Psoas muscle (tissue), 8 donors: ENCODE results near the gene ORM1. TPM values are rescaled to one million over a fixed set of nuclear protein-coding genes. Genes with fewer than 3 reads are reported as not detected.
"Not testable (repeated sequence)": the region's sequence is repeated elsewhere in the genome, so short reads cannot be mapped to it uniquely, and the experiment has no call there.

Experiments used
- ATAC-seq, 4 donors: fragments of 200-7000 bp; cut with Tn5 transposase; one replicate each; pipeline ENCODE4 v1.9.1; 2020; ENCODE audit warnings: moderate library complexity in 3 of 4, mild to moderate bottlenecking in 2 of 4
- DNase-seq, 2 donors: peaks; one replicate each; pipeline ENCODE4 v3.0.0-alpha.2; 2020
- H3K27ac ChIP-seq: fragments of 200-600 bp; one replicate; pipeline ENCODE4 v1.8.0; 2022
- H3K27me3 ChIP-seq, 3 donors: fragments of 200-600 bp in 1 of 3; one replicate each; pipeline versions ENCODE4 v1.6.1 to v1.8.0; 2013 to 2022; ENCODE audit warnings: low read length in 2 of 3, mild to moderate bottlenecking in 2 of 3, moderate library complexity in 1 of 3; ENCODE audit not compliant: insufficient read depth in 3 of 3
- H3K36me3 ChIP-seq, 2 donors: fragments of 200-600 bp in 1 of 2; one replicate each; pipeline versions ENCODE4 v1.6.1 to v1.8.0; 2013 to 2022; ENCODE audit warnings: low read depth in 1 of 2, mild to moderate bottlenecking in 1 of 2, moderate library complexity in 1 of 2; ENCODE audit not compliant: insufficient read depth in 1 of 2
- H3K4me1 ChIP-seq: fragments of 200-600 bp; one replicate; pipeline ENCODE4 v1.8.0; 2022
- H3K4me3 ChIP-seq: fragments of 200-600 bp; one replicate; pipeline ENCODE4 v1.8.0; 2022; ENCODE audit warnings: mild to moderate bottlenecking
- H3K9me3 ChIP-seq: fragments of 200-600 bp; one replicate; pipeline ENCODE4 v1.8.0; 2022
- whole genome bisulfite sequencing, 3 donors: extraction: QIAGEN DNeasy Blood & Tissue Kit; methylation state at CpG; one replicate each; pipeline versions ENCODE4 v1.1.6 to v1.1.7; 2013; 5-methylcytosine and 5-hydroxymethylcytosine counted together
- intact Hi-C, 2 donors: fragments of 100-400 bp; cut with DNase I; formaldehyde crosslinking; loops; one replicate each; pipeline versions ENCODE4 v1.11.0 to v1.14.2; 2022
- polyA plus RNA-seq, 3 donors: library from polyadenylated mRNA; stranded (reverse); fragments of 200-250 nt; gene quantifications; one replicate each; pipeline ENCODE4 v1.2.3, GENCODE V29; 2013
- total RNA-seq, 4 donors: library from RNA; stranded (reverse); fragmentation: NEBNext Ultra II Directional in 2 of 4; extraction: Animal tissue kit (Norgen Biotek cat#: 25700) in 2 of 4; gene quantifications; one replicate each; pipeline versions ENCODE4 v1.2.1 to v1.2.4, GENCODE V29; 2021 to 2023
- TF ChIP-seq, protein P1 (sequence below): fragments of 200-600 bp; IDR thresholded peaks from one replicate; pipeline ENCODE4 v1.8.0; 2022; ENCODE audit warnings: antibody characterized with exemption
- donor health status: healthy with polysubstance abuse.
- donor health status: DM: no; HTN: no; CAD: no; lungs with moderate emphysema.
- donor health status: Bipolar disorder and iron deficiency.
- donor health status: healthy.
- donor health status: DM: yes; HTN: yes; CAD: no.
- donor health status: DM: no; HTN: no; CAD: no.
- donor health status: DM: no; HTN: no; CAD: no.
- donor health status: DM: yes; HTN: yes; CAD: no.

ORM1 gene
- total and polyA plus RNA-seq, 7 donors: 0.21 to 2.8 (median 1.2) TPM; not detected in 3

DNA sequence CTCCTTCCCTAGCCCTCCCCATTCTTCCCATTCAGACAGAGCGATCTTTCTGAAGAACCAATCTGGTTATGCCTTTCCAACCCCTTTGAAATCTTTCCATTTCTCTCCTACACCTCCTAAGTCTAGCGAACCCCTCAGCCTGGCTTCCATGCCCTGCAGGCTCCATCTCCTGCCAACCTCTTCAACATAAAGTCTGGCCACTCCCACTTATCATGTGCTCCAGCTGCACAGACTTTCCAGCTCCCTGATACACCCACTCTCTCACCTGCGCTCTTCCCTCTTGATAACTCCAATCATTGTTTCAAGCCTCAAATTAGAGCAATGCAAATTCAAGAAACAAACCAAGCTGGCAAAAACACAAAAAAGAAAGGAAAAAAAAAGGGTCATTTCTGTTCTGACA, 3.8 kb upstream of the ORM1 start:
- no peak overlapping the region for H3K27ac ChIP-seq
- ATAC-seq (no peak), DNase-seq (no peak)
- 72 to 77% (median 74%) methylated on average over 3 of the region's 3 CpGs for WGBS, 3 donors
- H3K36me3 ChIP-seq: no peaks in the 10 kb centered on the region
- intact Hi-C loops: no loop called here
- H3K4me1 ChIP-seq: no peaks in the 10 kb centered on the region
- H3K27me3 ChIP-seq: peaks cover 0 to 8% (median 0%) of the 10 kb centered on the region in 3 donors
- TF ChIP-seq, protein P1, sequence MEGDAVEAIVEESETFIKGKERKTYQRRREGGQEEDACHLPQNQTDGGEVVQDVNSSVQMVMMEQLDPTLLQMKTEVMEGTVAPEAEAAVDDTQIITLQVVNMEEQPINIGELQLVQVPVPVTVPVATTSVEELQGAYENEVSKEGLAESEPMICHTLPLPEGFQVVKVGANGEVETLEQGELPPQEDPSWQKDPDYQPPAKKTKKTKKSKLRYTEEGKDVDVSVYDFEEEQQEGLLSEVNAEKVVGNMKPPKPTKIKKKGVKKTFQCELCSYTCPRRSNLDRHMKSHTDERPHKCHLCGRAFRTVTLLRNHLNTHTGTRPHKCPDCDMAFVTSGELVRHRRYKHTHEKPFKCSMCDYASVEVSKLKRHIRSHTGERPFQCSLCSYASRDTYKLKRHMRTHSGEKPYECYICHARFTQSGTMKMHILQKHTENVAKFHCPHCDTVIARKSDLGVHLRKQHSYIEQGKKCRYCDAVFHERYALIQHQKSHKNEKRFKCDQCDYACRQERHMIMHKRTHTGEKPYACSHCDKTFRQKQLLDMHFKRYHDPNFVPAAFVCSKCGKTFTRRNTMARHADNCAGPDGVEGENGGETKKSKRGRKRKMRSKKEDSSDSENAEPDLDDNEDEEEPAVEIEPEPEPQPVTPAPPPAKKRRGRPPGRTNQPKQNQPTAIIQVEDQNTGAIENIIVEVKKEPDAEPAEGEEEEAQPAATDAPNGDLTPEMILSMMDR: no peak
- no peaks in the 10 kb centered on the region for H3K9me3 ChIP-seq
- H3K4me3 ChIP-seq: no peak overlapping the region

DNA sequence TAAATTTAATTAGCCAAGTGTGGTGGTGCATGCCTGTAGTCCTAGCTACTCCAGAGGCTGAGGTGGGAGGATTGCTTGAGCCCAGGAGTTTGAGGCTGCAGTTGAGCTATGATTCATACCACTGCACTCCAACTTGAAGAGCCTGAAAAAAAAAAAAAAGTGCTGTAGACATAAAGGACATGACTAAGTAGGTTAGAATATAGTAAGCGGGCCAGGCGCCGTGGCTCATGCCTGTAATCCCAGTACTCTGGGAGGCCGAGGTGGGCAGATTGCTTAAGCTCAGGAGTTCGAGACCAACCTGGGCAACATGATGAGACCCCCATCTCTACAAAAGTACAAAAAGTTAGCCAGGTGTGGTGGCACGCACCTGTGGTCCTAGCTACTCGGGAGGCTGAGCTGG, 2.2 kb upstream of the ORM1 start:
- ATAC-seq, H3K27me3 ChIP-seq, H3K4me1 ChIP-seq, DNase-seq, intact Hi-C loops, H3K27ac ChIP-seq, H3K36me3 ChIP-seq, H3K4me3 ChIP-seq, H3K9me3 ChIP-seq: not testable (repeated sequence)
- 94 to 100% (median 96%) methylated on average over 7 of the region's 7 CpGs for WGBS, 3 donors

- peaks cover 0 to 8% (median 0%) of the 10 kb centered on the region in 3 donors for H3K27me3 ChIP-seq
- H3K4me3 ChIP-seq: no peak overlapping the region
- no peaks in the 10 kb centered on the region for H3K9me3 ChIP-seq
- DNase-seq: no peak
- intact Hi-C loops: no loop called here
- ATAC-seq: no peak
- no peak overlapping the region for H3K27ac ChIP-seq
- H3K36me3 ChIP-seq: no peaks in the 10 kb centered on the region
- TF ChIP-seq, protein P1: no peak
- no peaks in the 10 kb centered on the region for H3K4me1 ChIP-seq
- 77 to 83% (median 81%) methylated on average over 8 of the region's 8 CpGs for WGBS, 3 donors
These were observed 1.1 kb upstream of the ORM1 start for GRCh38 chr9:114321759-114322158.

DNA sequence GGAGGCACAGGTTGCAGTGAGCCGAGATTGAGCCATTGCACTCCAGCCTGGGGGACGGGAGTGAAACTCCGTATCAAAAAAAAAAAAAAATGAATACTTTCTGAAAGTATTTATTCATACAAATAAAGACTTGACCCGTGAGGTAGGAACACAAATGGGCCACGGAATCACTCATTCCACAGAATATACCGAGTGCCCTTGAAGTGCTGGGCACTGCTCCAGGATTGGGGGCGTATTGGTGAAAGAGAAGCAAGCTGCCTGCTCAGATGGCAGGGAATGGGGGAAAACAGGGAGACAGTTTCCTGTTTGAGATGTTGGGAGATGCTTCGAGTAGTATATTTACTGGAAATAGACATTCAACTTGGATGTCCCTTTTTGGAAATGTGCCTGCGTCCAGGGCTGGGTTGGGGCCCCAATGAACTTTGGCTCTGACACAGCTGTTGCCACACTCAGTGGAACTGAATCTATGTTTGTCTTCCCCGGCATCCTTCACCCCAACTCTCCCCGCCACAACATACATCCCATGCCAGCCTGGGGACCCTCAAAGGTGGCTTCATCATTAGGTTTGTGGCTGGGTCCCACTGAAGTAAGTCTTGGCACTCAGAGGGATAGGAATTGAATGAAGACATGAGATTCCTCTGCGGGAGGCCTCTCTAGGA, 609 bp upstream of the ORM1 start:
- WGBS, 3 donors: 60 to 76% (median 65%) methylated on average over 11 to 12 of the region's 12 CpGs
- H3K36me3 ChIP-seq, H3K4me1 ChIP-seq, intact Hi-C loops, H3K27me3 ChIP-seq, H3K4me3 ChIP-seq, H3K9me3 ChIP-seq, DNase-seq, ATAC-seq, H3K27ac ChIP-seq: not testable (repeated sequence)

DNA sequence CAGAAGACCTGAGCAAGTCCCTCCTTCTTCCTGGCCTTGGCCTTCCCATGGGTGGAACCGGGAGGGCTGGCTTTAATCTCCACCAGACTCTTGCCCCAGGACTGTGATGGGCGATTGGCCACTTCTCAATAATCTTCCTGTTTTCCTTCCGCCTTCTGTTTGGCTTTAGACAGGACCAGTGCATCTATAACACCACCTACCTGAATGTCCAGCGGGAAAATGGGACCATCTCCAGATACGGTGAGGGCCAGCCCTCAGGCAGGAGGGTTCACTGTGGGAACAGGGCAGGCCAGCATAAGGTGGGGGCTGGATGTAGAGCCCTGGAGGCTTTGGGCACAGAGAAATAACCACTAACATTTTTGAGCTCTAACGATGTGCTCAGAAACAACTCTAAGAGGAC, 951 bp downstream of the ORM1 start:
- ATAC-seq: not testable (repeated sequence)

GRCh38 chr9:114324492-114324891, 1.6 kb downstream of the ORM1 start:
- no peaks in the 10 kb centered on the region for H3K4me1 ChIP-seq
- peak in 1 of 4 donors; percentile 31 for ATAC-seq
- H3K36me3 ChIP-seq: no peaks in the 10 kb centered on the region
- peaks cover 0 to 8% (median 0%) of the 10 kb centered on the region in 3 donors for H3K27me3 ChIP-seq
- H3K27ac ChIP-seq: no peak overlapping the region
- no peak for DNase-seq
- WGBS, 3 donors: 81 to 91% (median 82%) methylated on average over 8 of the region's 8 CpGs
- intact Hi-C loops: no loop called here
- TF ChIP-seq, protein P1: no peak
- H3K9me3 ChIP-seq: no peaks in the 10 kb centered on the region
- no peak overlapping the region for H3K4me3 ChIP-seq

More for the DNA sequence above, 951 bp downstream of the ORM1 start:
- 71 to 74% (median 73%) methylated on average over 6 of the region's 6 CpGs for WGBS, 3 donors
- intact Hi-C loops, H3K27ac ChIP-seq, H3K4me1 ChIP-seq, H3K36me3 ChIP-seq, H3K9me3 ChIP-seq, DNase-seq, H3K4me3 ChIP-seq, H3K27me3 ChIP-seq: not testable (repeated sequence)

DNA sequence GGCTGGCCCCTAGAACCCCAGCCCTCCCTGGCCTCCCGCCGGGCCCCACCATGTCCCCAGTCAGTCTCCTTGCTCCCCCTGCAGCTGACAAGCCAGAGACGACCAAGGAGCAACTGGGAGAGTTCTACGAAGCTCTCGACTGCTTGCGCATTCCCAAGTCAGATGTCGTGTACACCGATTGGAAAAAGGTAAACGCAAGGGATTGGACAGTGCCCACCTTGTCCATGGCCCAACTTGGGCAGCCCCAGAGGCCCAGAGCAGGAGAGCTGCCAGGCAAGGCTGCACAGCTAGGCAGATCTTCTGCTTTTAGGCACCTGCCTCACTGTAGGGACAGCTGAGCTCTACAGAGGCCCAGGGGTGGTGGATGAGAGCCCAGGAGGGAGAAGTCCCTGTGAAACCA, 2.1 kb downstream of the ORM1 start:
- H3K27me3 ChIP-seq, DNase-seq, H3K27ac ChIP-seq, H3K4me3 ChIP-seq, intact Hi-C loops, H3K4me1 ChIP-seq, H3K36me3 ChIP-seq, H3K9me3 ChIP-seq: not testable (repeated sequence)
- ATAC-seq: peak in 1 of 4 donors; percentile 17
- 70 to 79% (median 73%) methylated on average over 7 of the region's 9 CpGs for WGBS, 3 donors

- H3K9me3 ChIP-seq, ATAC-seq, DNase-seq, H3K27me3 ChIP-seq, H3K36me3 ChIP-seq, intact Hi-C loops, H3K27ac ChIP-seq, H3K4me3 ChIP-seq, H3K4me1 ChIP-seq: not testable (repeated sequence)
- 68 to 74% (median 74%) methylated on average over 3 of the region's 3 CpGs for WGBS, 3 donors
These were observed 2.9 kb downstream of the ORM1 start for GRCh38 chr9:114325684-114326254.
